CD4-positive, alpha-beta T cell treated with Interleukin-4 for 1 hour (primary cell): Measurements from ENCODE around the gene CSTPP1.
"Not testable (repeated sequence)": the region's sequence is repeated elsewhere in the genome, so short reads cannot be mapped to it uniquely, and the experiment has no call there.

Source experiments
- DNase-seq, 2 donors: peaks; one replicate each; pipeline ENCODE4 v3.0.0-alpha.2; 2020 to 2022

Gene CSTPP1

DNA sequence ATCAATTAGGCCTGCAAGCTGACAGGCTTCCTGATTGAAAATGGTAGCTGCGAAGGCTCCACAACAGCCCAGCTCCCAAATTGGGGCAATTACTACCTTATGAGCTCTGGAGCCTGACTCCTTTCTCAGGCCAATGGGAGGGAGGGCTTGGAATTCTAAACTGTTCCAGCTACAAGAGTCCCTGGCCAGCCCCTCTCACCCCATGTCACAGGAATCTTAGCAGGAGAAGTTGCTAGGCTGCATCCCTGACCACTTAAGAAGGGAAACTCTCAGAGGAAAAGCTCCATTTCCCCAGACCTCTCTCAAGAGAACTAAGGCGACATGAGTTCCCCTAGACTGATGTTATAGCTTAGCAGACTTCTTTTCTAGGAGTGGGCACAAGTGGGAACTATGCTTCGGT is 23.1 kb upstream of the CSTPP1 start:
- no peak for DNase-seq

DNA sequence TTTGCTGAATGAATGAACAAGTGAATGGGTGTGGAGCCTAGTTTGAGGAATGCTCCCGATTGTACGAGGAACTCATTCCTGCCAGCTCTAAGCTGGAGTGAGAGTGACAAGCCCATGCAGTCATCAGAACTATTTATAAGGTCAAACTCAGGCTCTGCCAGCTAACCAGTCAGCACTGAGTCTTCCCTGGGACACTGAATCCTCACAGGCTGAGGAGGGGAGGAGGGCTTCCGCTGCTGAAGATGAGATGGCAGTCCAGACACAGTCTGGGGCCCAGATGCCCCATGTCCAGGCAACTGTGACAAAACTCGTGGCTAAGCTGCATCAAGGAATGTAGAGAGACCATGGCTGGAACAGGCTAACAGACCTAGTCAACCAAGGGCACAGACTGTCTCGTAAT is 22.2 kb upstream of the CSTPP1 start:
- DNase-seq: no peak

DNA sequence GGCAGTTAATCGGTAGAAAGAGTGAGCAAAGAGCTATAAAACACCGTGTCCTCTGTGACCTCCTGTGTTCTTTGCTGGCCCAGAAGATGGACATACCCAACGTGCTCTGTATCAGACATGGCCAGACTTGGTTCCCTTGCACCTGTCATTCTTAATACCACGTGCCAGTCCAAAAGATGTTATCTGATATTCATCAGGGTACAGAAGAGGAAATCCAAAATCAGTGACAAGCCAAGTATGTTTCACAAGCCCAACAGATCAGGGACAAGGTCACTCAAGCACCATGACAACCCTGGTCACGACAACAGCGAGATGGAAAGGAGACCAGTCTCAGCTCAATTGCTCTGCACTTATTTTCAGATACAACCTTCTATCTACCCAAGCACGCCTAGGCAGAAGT is 21.7 kb upstream of the CSTPP1 start:
- DNase-seq: no peak

DNA sequence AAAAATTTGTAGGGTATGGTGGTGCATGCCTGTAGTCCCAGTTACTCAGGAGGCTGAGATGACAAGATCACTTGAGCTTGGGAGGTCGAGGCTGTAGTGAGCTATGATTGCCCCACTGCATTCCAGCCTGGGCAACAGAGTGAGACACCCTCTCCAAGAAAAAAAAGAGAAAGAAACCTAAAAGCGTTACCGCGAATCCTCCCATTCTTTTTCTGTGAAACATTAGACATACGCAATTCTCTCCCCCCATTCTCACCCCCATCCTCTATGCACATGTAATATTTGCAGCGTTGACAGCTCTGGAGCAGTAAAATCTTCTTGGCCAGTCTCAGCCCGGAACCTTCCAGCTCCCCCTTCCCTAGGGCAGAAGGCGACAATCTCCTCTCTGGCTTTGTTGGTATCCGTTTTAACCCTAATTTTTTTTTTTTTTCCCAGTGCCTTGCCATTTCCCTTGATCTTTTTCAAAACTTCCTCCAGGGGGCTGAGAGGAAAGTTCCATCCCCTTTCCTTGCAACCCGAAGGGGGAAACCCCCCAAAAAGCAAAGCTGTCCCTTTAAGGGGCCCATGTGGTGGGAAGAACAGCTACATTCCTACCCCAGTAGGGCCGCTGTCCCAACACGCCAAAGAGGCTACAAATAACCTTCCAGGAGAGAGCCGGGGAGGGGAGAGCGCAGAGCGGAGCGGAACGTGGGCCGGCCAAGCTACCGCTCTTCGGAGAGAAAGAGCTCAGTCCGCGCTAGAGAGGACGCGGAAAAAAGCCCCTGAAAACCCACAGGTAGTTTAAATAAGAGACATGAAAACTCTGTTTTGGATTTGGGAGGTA is 20.1 kb upstream of the CSTPP1 start:
- DNase-seq: no peak

DNA sequence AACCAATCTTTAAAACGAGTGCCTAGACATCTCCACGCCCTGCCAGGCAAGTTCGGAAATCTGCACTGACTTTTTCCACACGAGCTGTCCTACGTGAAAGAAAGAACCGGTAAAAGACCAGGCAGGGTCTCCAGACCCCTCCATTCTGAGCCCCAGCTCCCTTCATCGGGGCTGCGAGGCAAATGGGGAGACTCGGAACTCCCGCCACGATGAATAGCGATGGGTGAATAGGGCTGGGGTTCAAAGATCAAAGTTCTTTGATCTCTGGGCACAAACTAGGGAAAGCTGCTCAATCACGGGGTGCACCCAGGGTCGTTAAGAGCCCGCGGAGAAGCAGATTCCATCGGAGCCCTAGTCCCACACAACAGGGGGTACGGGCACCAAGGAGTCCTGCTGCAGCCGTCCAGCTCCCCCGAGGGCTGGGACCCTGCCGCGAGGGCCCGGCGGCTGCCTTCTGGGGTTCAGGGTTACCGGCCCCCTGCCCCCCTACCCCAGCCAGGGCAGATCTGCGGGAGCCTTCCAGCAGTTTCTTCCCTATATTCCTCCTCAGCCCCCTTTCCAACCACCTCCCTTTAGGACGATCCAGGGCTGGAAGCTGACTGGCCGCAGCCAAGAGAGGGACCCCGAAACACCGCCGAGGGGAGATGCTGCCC is 19.3 kb upstream of the CSTPP1 start:
- peak in 1 of 2 donors; percentile 13 for DNase-seq

DNA sequence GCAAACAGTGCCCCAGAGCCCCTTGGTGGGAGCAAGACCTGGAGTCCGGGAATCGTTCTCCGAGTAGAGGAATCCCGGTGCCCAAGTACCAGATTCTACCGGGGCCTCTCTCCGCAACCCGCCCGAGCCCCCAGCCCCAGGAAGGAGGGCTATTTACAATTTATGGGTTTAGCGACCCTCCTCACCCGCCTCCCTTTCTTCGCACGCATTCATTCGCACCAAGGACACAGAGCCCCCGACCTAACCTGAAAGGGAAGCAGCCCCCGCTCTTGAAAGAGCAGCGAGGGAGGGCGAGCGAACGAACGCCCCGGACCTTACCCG is 18.8 kb upstream of the CSTPP1 start:
- no peak for DNase-seq

DNA sequence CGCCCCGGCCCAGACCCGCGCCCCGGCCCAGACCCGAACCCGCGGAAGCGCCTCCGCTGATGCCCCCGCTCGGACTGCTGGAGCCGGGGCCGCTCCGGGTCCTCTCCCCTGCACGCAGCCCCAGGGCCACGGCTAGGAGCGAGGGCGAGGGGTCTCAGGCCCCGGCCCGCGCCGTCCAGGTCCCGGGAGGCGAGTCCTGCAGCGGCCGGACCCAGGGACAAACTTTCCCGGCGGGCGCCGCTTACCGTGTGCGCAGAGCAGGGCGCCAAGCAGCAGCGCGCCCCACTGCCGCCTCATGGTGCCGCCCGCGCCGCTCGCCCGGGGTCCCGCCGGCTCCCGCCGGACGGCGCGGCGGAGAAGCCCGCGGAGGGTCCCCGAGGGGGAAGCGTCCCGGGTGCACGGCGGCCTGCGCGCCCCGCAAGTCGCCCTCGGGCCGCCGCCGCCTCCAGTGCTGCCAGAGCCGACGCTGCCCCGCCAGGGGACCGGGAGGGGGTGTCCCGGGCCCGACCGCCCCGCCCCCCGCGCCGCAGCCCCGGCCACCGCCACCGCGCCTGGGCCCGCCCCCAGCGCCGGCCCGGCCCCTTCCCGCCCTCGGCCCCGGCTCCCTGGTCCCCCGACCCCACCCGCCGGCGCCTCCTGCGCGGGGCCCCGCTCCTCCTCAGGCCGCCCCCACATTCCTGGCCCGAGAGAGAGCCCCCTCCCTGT is 18.3 kb upstream of the CSTPP1 start, which contains the start of gene LRP4:
TSS of gene LRP4 (minus strand) at position 468 of the 705 bp plus-strand sequence. CDS start at position 297, 171 bp downstream.
- DNase-seq: peak; percentile 16 to 29

DNA sequence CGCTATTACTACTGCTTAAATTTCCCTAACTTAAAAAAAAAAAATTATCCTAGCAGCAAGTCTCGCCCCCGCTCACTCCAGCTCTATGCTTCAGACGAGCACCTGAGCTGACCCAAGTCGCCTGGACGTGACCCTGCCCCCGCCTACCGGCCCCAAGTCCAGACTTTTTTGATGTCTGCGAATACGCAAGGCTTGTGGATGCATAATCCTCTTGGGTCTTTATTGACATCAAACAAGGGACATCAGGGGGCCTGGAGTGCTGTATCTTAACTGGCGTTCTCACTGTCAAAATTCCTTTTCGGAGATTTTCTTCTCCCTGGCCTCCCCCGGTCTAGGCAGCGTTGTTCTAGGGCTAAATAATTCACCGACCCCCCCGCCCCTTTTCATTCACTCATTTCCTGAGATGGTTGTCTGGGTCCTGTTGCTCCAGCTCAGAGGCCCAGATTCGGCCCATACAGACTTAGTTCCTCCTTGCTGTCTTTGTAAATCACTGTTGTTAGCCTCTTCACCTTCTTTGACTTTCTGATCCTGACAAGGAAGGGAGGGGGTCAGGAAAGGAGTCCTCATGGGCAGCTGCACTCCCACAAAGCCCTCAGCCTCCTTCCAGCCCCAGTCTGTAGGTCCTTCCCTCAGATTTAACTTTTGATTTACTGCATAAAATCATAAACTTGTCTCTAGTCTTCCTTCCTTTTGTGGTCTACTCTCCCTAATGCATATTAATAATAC is 17.6 kb upstream of the CSTPP1 start:
- no peak for DNase-seq

DNA sequence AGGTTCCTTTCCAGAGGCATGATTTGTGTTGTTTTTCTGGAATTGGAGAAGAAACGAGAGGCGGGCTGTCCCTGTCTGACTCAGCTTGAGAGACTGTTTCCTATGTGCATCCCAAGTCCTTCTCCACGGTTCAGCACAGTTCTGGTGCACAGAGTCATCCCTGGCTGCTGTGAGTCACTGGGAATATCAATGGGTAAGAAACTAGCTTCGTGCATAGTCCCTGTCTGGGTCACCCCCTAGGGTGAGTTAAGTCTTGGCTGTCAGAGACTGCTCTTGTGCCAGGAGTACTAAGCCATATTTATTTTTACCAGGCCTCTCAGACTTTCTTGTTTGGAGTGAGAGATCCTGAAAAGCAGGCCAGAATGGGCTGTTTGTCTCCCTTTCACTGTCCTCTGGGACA is 15.8 kb upstream of the CSTPP1 start:
- no peak for DNase-seq

DNA sequence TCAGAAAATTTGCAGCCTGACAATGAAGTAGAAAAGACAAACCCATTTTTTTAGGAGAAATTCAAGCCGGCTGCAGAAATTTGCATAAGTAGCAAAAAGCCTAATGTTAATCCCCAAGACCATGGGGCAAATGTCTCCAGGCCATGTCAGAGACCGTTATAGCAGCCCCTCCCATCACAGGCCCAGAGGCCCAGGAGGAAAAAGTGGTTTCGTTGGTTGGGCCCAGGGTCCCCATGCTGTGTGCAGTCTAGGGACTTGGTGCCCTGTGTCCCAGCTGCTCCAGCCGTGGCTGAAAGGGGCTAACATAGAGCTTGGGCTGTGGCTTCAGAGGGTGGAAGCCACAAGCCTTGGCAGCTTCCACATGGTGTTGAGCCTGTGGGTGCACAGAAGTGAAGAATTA is 8.6 kb upstream of the CSTPP1 start:
- not testable (repeated sequence) for DNase-seq

DNA sequence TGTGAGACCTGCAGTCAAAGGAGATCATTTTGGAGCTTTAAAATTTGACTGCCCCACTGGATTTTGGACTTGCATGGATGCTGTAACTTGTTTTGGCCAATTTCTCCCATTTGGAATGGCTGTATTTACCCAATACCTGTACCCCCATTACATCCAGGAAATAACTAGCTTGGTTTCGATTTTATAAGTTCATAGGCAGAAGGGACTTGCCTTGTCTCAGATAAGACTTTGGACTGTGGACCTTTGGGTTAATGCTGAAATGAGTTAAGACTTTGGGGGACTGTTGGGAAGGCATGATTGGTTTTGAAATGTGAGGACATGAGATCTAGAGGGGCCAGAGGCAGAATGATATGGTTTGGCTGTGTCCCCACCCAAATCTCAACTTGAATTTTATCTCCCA is 7.9 kb upstream of the CSTPP1 start:
- not testable (repeated sequence) for DNase-seq

DNA sequence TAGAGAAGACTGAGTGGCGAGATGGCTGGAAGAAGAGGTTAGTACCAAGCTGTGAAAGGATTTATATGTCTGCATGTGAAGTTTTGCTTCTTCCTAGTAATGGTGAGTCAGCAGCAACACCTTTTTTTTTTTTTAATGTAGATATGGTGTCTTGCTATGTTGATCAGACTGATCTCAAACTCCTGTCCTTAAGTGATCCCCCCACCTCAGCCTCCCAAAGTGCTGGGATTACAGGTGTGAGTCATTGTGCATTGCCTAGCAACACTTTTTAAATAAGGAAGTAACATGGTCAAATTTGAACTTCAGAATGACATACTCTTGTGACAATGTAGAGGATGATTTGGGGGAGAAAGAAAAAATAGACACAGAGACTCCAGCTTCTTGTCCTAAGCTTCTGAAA is 6.5 kb upstream of the CSTPP1 start:
- no peak for DNase-seq

DNA sequence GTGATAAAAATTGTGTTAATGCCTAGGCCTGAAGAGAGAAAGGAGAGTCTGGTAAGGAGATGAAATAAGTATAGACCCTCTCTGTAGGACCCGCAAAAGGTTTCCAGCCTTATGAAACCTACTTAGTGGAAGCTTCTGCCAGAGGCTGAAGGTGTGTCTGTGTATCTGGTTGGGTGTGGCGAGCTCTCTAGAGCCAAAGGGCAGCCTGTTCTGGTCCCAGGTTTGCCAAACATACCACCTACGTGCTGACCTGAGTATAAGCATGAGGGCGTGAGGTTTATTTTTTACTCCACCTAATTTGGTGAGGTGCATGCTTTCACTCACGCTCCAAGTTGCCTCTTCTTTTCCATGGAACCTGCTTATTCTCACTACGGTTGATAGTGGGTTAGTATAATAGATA is 5.6 kb downstream of the CSTPP1 start:
- no peak for DNase-seq

DNA sequence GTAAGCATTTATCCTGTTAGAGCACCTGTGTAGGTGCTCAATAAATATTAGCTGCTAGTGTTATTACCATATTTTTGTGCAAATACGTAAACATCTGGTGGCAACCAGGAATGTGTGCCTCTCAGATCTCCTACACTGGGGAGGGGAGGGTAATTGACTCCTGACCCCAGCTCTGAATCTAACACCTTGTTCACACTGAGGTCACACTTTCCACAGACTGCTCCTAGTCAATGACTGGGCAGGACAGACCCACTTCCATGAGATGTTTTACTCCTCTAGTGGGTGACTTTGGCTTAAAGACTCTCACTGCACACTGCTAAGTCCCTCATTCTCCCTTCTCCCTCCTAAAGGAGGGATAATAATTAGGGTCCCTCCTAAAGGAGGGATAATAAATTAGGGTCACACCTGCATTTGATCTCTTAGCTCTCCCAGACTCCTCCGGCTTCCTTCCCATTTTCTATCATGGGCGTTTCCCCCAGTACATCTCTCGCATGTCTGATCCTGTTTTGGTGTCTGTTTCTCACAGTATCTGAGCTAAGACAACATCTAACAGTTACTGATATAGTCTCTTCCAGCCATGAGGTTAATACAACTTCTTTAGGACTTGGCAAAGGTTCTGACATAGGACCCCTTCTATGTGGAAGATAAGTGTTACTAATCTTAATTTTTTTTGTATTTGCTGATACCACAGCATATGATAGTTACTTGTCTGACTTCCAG is 8.0 kb downstream of the CSTPP1 start:
- no peak for DNase-seq

DNA sequence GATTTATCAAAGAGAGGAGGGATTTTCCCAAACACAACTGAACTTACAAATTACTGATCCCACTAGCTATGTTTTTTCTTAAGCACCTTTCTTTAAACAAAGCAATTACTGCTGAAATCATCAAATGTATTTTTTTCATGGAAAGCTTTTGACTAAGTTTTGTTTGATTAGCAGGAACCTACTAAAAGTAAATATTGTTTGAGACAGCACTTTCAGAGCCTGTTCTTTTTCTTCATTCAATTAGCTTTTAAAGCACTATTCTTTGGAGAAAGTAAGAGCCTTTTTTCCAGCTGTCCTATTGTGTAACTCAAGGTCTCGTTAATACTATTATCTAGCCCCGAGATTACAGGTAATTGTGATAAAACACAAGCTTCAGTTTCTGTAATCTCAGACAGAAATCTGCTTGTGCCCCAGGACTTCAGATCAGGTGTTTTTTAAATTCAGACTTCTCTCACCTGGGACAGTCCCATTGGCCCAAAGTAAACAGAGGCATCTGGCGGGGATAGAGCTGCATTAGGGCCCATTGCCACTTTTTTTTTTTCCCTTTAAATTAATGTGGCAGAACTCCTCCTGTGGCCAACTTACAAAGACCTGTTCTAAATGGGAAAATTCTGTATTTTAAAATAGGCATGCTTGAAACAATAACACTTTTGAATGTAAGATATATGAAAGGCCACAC is 11.0 kb downstream of the CSTPP1 start:
- no peak for DNase-seq

DNA sequence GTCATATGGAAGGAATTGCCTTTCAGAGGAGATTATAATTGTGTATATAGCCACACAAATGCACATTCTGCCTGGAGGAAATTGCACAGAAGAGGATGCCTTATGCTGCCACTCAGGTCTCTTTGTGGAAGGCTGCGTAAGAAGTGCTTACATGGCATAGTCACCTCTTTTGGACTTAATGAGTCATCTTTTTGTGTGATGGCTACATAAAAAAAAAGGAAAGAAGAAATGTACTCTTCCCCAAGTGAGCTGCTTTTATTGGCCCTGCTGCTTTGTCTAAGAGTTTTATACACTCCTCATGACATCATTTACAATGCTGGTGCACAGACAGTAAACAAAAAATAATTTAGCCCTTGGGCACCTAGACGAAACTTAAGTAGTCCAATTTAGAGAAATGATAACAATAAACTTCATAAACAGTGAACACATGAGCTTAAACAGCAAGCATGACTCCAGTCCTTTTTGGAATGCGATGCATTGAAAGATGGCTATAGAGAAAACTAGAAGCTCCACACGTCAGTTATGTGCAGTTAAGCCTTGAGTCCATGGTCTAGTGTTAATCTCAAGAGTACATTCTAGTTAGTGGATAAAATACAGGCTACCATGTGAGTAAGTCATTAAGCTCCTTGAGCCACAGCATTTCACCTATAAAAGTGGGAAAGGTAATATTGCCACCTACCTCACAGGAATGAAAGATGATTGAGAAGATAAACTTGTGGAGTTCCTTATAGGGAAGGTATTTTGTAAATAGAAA is 12.0 kb downstream of the CSTPP1 start:
- DNase-seq: no peak

DNA sequence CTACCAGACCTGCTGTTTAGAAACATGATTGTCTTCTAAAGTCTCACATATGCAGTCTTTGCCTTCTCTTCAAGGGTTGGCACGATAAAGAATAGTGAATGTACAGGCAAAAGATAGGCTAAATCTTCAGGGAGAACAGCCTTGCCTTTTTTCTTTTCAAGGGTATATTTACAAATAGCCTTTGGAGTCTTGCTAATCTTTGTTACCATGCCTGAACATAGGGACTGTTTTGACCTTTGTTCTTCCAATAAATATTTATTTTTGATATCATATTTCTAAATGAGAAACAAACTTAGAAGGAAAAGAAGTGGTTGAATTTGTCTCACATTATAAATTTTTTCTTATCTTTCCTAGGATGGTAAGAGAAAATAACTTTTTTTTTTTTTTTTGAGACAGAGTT is 12.7 kb downstream of the CSTPP1 start:
- DNase-seq: no peak

DNA sequence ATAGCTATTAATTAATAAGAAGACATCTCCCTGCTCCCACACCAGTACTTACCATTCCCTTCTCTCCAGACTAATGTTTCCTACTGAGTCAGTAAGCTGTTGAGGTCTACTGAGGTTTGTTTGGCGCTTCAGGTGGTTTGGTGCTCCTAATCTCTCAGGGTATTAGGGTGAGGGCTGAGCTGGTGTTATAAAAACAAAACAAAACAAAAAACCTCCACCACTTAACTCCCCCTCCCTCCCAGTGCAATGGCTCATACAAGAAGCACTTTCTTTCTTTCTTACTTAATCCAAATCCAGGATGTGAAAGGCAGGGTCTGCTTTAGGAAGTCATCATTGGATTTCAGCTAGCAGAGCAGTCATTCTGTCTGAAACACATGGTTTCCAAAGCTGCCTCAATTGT is 15.3 kb downstream of the CSTPP1 start:
- DNase-seq: no peak

DNA sequence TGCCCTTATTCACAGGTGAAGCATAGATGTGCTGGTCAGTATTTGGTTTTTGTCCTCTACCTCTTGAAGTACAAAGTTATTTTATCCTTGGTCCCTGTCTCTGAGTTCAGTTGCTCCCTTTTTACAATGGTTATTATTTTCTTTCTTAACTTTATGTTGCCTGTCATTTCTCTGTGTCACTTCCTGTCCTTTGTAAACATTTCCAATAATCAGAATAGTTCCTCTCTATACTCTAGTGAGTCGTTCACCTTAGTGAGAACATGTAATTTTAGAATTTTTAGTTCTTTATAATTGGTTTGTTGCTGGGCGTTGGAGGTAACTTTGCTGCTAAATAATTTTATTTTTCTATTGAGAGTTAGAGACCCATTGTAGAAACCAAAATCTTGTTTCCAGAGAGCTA is 16.0 kb downstream of the CSTPP1 start:
- DNase-seq: no peak

DNA sequence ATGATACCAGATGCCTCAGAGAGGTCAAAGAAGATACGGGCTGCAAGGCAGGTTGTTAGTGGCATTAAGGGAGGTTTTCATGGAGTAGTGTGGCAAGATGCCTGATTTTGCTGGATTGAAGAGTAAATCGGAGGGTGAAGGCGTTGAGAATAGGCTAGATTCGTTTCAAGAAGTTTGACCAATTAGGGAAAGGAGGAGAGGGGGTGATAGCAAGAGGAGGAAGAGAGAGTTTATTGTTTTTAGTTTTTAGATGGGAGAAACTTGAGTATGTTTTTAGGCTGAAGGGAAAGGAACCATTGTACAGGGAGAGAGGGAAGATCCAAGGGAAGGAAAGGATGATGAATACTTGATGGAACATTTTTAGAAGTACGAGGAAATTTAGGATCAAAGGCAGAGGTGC is 16.5 kb downstream of the CSTPP1 start:
- no peak for DNase-seq

DNA sequence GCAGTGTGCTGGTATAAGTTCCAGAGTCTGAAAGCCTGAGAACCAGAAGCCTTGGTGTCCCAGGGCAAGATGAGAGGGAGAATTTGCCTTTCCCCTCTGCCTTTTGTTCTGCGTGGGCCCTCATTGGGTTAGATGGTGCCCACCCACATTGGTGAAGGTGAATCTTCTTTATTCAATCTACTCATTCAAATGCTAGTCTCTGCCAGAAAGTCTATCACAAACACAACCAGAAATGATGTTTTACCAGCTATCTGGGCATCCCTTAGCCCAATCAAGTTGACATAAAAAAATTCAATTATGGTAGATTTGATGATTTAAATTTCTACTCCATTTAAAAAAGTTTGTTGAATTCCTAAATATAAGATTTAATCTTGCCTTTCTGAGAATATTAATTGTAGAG is 22.2 kb downstream of the CSTPP1 start:
- no peak for DNase-seq
